B cell (primary cell): ENCODE data around the gene CDH2. TPM values are rescaled to one million over a fixed set of nuclear protein-coding genes. Genes with fewer than 3 reads are reported as not detected.

Source experiments
- ATAC-seq: fragments of 200-7000 bp; cut with Tn5 transposase; one replicate; pipeline ENCODE4 v1.10.0; 2021; ENCODE audit warnings: low read depth, mild to moderate bottlenecking, moderate number of reproducible peaks, moderate library complexity
- CTCF ChIA-PET: fragments of 350-600 bp; sonication (Branson Sonifier 250); formaldehyde crosslinking; loops from one replicate; lab custom pipeline; 2021; ENCODE audit warnings: antibody characterized with exemption, inconsistent platforms; lab: Charles Lee
- POLR2A ChIA-PET: fragments of 350-600 bp; sonication (Branson Sonifier 250); formaldehyde crosslinking; loops from one replicate; lab custom pipeline; 2021; ENCODE audit warnings: antibody characterized with exemption; lab: Charles Lee
- DNase-seq: peaks from one replicate; pipeline ENCODE4 v3.0.0; 2013
- H2AFZ ChIP-seq: 2 replicates; pipeline ENCODE4 v1.6.1; 2012; ENCODE audit warnings: mild to moderate bottlenecking, low read depth, low read length; ENCODE audit not compliant: insufficient read depth, poor library complexity, severe bottlenecking
- H3K27ac ChIP-seq, 2 donors: 1 replicate in 1 of 2; 2 replicates in 1 of 2; pipeline ENCODE4 v1.5.1; 2012 to 2013; ENCODE audit warnings: low read length in 2 of 2, mild to moderate bottlenecking in 2 of 2, moderate library complexity in 1 of 2
- H3K27me3 ChIP-seq, 4 experiments: fragments of 200-600 bp in 1 of 4; sonication (generic) in 1 of 4; replicated peaks in 1 of 4; 1 replicate in 2 of 4; 2 replicates in 2 of 4; pipeline versions ENCODE4 v1.6.1 to v1.7.0; 2013 to 2016; ENCODE audit warnings: low read length in 3 of 4, mild to moderate bottlenecking in 2 of 4, mixed read lengths in 1 of 4, moderate library complexity in 1 of 4; ENCODE audit not compliant: insufficient read depth in 4 of 4, control insufficient read depth in 3 of 4; ENCODE audit errors: control extremely low read depth in 1 of 4
- H3K36me3 ChIP-seq, 2 experiments: replicated peaks in 1 of 2; 1 replicate in 1 of 2; 2 replicates in 1 of 2; pipeline versions ENCODE4 v1.6.1 to v1.7.1; 2013; ENCODE audit warnings: low read length in 1 of 2; ENCODE audit not compliant: insufficient read depth in 2 of 2, control insufficient read depth in 1 of 2; ENCODE audit errors: control extremely low read depth in 1 of 2, extremely low read depth in 1 of 2
- H3K4me1 ChIP-seq, 2 donors: fragments of 200-600 bp in 1 of 2; sonication (generic) in 1 of 2; 1 replicate in 1 of 2; 2 replicates in 1 of 2; pipeline versions ENCODE4 v1.5.1 to v1.6.1; 2013 to 2017; ENCODE audit warnings: low read length in 2 of 2; ENCODE audit not compliant: control insufficient read depth in 2 of 2, insufficient read depth in 2 of 2
- H3K4me2 ChIP-seq: replicated peaks from 2 replicates; pipeline ENCODE3; 2012; ENCODE audit warnings: mild to moderate bottlenecking, low read depth, low read length; ENCODE audit not compliant: poor library complexity, severe bottlenecking
- H3K4me3 ChIP-seq, 5 experiments: fragments of 200-600 bp in 1 of 5; sonication (generic) in 1 of 5; 1 replicate in 3 of 5; 2 replicates in 2 of 5; pipeline versions ENCODE4 v1.5.1 to v1.7.0; 2011 to 2016; ENCODE audit warnings: low read length in 4 of 5, mild to moderate bottlenecking in 4 of 5, low read depth in 2 of 5, control low read depth in 1 of 5, moderate library complexity in 1 of 5; ENCODE audit not compliant: insufficient read depth in 1 of 5; ENCODE audit errors: control extremely low read depth in 1 of 5, extremely low read depth in 1 of 5
- H3K79me2 ChIP-seq: fragments of 200-600 bp; sonication (generic); one replicate; pipeline ENCODE4 v1.6.0; 2016; ENCODE audit warnings: low read length; ENCODE audit not compliant: control insufficient read depth, insufficient read depth
- H3K9ac ChIP-seq: fragments of 200-600 bp; sonication (generic); 2 replicates; pipeline ENCODE4 v1.6.1; 2017; ENCODE audit warnings: mild to moderate bottlenecking, low read length, moderate library complexity
- H3K9me3 ChIP-seq, 3 donors: one replicate each; pipeline versions ENCODE4 v1.6.1 to v1.7.1; 2013; ENCODE audit warnings: low read length in 2 of 3; ENCODE audit not compliant: control insufficient read depth in 2 of 3, insufficient read depth in 1 of 3; ENCODE audit errors: control extremely low read depth in 1 of 3
- H4K20me1 ChIP-seq: 2 replicates; pipeline ENCODE4 v1.6.0; 2012; ENCODE audit warnings: mild to moderate bottlenecking, low read length; ENCODE audit not compliant: insufficient read depth, control insufficient read depth, poor library complexity, severe bottlenecking
- H3K27ac Mint-ChIP-seq: one replicate; pipeline ENCODE4 v1.8.0; 2021; ENCODE audit warnings: mixed read lengths
- H3K27me3 Mint-ChIP-seq: one replicate; pipeline ENCODE4 v1.8.0; 2021; ENCODE audit warnings: mixed read lengths
- H3K4me1 Mint-ChIP-seq: one replicate; pipeline ENCODE4 v1.8.0; 2021; ENCODE audit warnings: mixed read lengths
- H3K4me3 Mint-ChIP-seq: one replicate; pipeline ENCODE4 v1.8.0; 2021; ENCODE audit warnings: mixed read lengths
- H3K9me3 Mint-ChIP-seq: one replicate; pipeline ENCODE4 v1.8.0; 2022; ENCODE audit warnings: mixed read lengths; ENCODE audit not compliant: insufficient read depth
- CTCF ChIP-seq: fragments of 200-600 bp; IDR thresholded peaks from one replicate; pipeline ENCODE4 v1.8.0; 2022; ENCODE audit warnings: antibody characterized with exemption, mild to moderate bottlenecking
- EZH2 ChIP-seq: IDR thresholded peaks from 2 replicates; pipeline ENCODE4 v1.6.1; 2012; ENCODE audit warnings: borderline replicate concordance, low read depth, mild to moderate bottlenecking, moderate library complexity, low read length; ENCODE audit not compliant: insufficient read depth, poor library complexity, severe bottlenecking
- WGBS: methylation state at CpG from one replicate; pipeline ENCODE4 v1.1.5; 2013; ENCODE audit warnings: missing lambda C conversion rate; ENCODE audit not compliant: insufficient coverage; 5-methylcytosine and 5-hydroxymethylcytosine counted together
- intact Hi-C: fragments of 100-400 bp; cut with micrococcal nuclease; formaldehyde crosslinking; loops from one replicate; pipeline ENCODE4 v1.10.0; 2022
- polyA plus RNA-seq: library from polyadenylated mRNA; depleted of rRNA; stranded (reverse); fragments of >200 nt; gene quantifications from 2 replicates; pipeline ENCODE4 v1.2.3, GENCODE V29; 2012
- total RNA-seq, 2 donors: library from RNA; stranded (reverse); fragments of 120-200 nt in 1 of 2; gene quantifications; 1 replicate in 1 of 2; 2 replicates in 1 of 2; pipeline versions ENCODE4 v1.2.3 to v1.2.4, GENCODE V29; 2013 to 2022

CDH2 gene
- total and polyA plus RNA-seq, 2 donors (not counting 1 experiment from before 2014, with no cell fraction given): not detected

- H3K4me1 ChIP-seq: no peaks in the 10 kb centered on the region
- Mint-ChIP-seq H3K27ac (no peak overlapping the region), H3K27me3 (no peaks in the 10 kb centered on the region), H3K9me3 (no peaks in the 10 kb centered on the region), H3K4me3 (no peak overlapping the region), H3K4me1 (no peaks in the 10 kb centered on the region)
- ChIA-PET POLR2A (no interaction called here), CTCF (interaction anchor here (0.7 kb wide), 1 partner anchor 10 kb away, joined by 3 read pairs; no protein-coding TSS in a partner anchor)
- no peak overlapping the region for H2AFZ ChIP-seq
- H3K27me3 ChIP-seq: no peaks in the 10 kb centered on the region
- no peaks in the 10 kb centered on the region for H4K20me1 ChIP-seq
- no peak overlapping the region for H3K4me3 ChIP-seq
- H3K27ac ChIP-seq: no peak overlapping the region
- no peaks in the 10 kb centered on the region for H3K9me3 ChIP-seq
- DNase-seq (no peak), ATAC-seq (no peak)
- H3K9ac ChIP-seq: no peak overlapping the region
- 100% methylated on average over 1 of the region's 3 CpGs for WGBS
- no peaks in the 10 kb centered on the region for H3K36me3 ChIP-seq
- H3K4me2 ChIP-seq: no peak overlapping the region
- intact Hi-C loops: no loop called here
- no peaks in the 10 kb centered on the region for H3K79me2 ChIP-seq
- TF ChIP-seq CTCF: no peak
- TF ChIP-seq EZH2: no peak
These were observed 23.4 kb downstream of the CDH2 start for GRCh38 chr18:28153485-28154065.

- H3K9ac ChIP-seq: no peak overlapping the region
- no peaks in the 10 kb centered on the region for H3K36me3 ChIP-seq
- intact Hi-C loops: no loop called here
- no peaks in the 10 kb centered on the region for H3K79me2 ChIP-seq
- H3K27me3 ChIP-seq: no peaks in the 10 kb centered on the region
- no peak overlapping the region for H3K27ac ChIP-seq
- no peak for TF ChIP-seq EZH2
- TF ChIP-seq CTCF: no peak
- ChIA-PET CTCF (interaction anchor here (0.7 kb wide), 1 partner anchor 11 kb away, joined by 3 read pairs; no protein-coding TSS in a partner anchor), POLR2A (no interaction called here)
- H3K27ac Mint-ChIP-seq: no peak overlapping the region
- no peaks in the 10 kb centered on the region for H3K9me3 ChIP-seq
- H3K4me1 ChIP-seq: no peaks in the 10 kb centered on the region
- DNase-seq (no peak), ATAC-seq (no peak)
- no peaks in the 10 kb centered on the region for H3K27me3 Mint-ChIP-seq
- no peak overlapping the region for H3K4me2 ChIP-seq
- H2AFZ ChIP-seq: no peak overlapping the region
- WGBS: 75% methylated on average over 2 of the region's 3 CpGs
- H3K4me3 ChIP-seq: no peak overlapping the region
- H3K4me3 Mint-ChIP-seq: no peak overlapping the region
- no peaks in the 10 kb centered on the region for H3K9me3 Mint-ChIP-seq
- H3K4me1 Mint-ChIP-seq: no peaks in the 10 kb centered on the region
- H4K20me1 ChIP-seq: no peaks in the 10 kb centered on the region
These were observed 24.2 kb downstream of the CDH2 start for GRCh38 chr18:28152754-28153153.
